Astrocyte (in vitro differentiated cells and primary cell): Measurements from ENCODE around the gene KNTC1. TPM values are rescaled to one million over a fixed set of nuclear protein-coding genes. Genes with fewer than 3 reads are reported as not detected.

ENCODE experiments used
- DNase-seq: peaks from one replicate; pipeline ENCODE4 v3.0.0-alpha.2; 2010; ENCODE audit warnings: low read depth
- FAIRE-seq: peaks from 2 replicates; lab custom pipeline; 2011; peaks lifted over from hg19 to GRCh38; lab: Jason Lieb, UNC
- H2AFZ ChIP-seq: 2 replicates; pipeline ENCODE4 v1.6.0; 2012; ENCODE audit warnings: low read depth, low read length, inconsistent platforms
- H3K27ac ChIP-seq: 2 replicates; pipeline ENCODE4 v1.5.1; 2011; ENCODE audit warnings: low read depth, low read length, inconsistent platforms
- H3K27me3 ChIP-seq: 2 replicates; pipeline ENCODE4 v1.6.0; 2011; ENCODE audit warnings: low read length, inconsistent platforms; ENCODE audit not compliant: insufficient read depth
- H3K36me3 ChIP-seq: 2 replicates; pipeline ENCODE4 v1.5.1; 2011; ENCODE audit warnings: low read length, inconsistent platforms; ENCODE audit not compliant: insufficient read depth
- H3K4me1 ChIP-seq: 2 replicates; pipeline ENCODE4 v1.5.1; 2011; ENCODE audit warnings: low read length, inconsistent platforms; ENCODE audit not compliant: insufficient read depth
- H3K4me2 ChIP-seq: 2 replicates; pipeline ENCODE4 v1.6.0; 2012; ENCODE audit warnings: low read length, inconsistent platforms
- H3K4me3 ChIP-seq: 2 replicates; pipeline ENCODE4 v1.5.1; 2011; ENCODE audit warnings: low read depth, mild to moderate bottlenecking, low read length, inconsistent platforms; ENCODE audit not compliant: insufficient read depth
- H3K79me2 ChIP-seq: 2 replicates; pipeline ENCODE4 v1.6.0; 2012; ENCODE audit warnings: mild to moderate bottlenecking, low read length, inconsistent platforms; ENCODE audit not compliant: insufficient read depth
- H3K9ac ChIP-seq: 2 replicates; pipeline ENCODE4 v1.6.0; 2012; ENCODE audit warnings: mild to moderate bottlenecking, low read length, inconsistent platforms
- H3K9me3 ChIP-seq: 2 replicates; pipeline ENCODE4 v1.5.1; 2012; ENCODE audit warnings: low read depth, mild to moderate bottlenecking, low read length, inconsistent platforms; ENCODE audit not compliant: insufficient read depth
- H4K20me1 ChIP-seq: 2 replicates; pipeline ENCODE4 v1.6.0; 2012; ENCODE audit warnings: low read length, inconsistent platforms; ENCODE audit not compliant: insufficient read depth
- H3K27ac Mint-ChIP-seq: one replicate; pipeline ENCODE4 v1.8.0; 2021; ENCODE audit warnings: mild to moderate bottlenecking, mixed read lengths; ENCODE audit not compliant: unreplicated experiment
- H3K27me3 Mint-ChIP-seq: one replicate; pipeline ENCODE4 v1.8.0; 2021; ENCODE audit warnings: low read depth, mixed read lengths; ENCODE audit not compliant: unreplicated experiment
- H3K36me3 Mint-ChIP-seq: one replicate; pipeline ENCODE4 v1.8.0; 2021; ENCODE audit warnings: low read depth, mixed read lengths; ENCODE audit not compliant: unreplicated experiment
- H3K4me1 Mint-ChIP-seq: one replicate; pipeline ENCODE4 v1.8.0; 2021; ENCODE audit warnings: low read depth, mixed read lengths; ENCODE audit not compliant: unreplicated experiment
- H3K4me3 Mint-ChIP-seq: one replicate; pipeline ENCODE4 v1.8.0; 2021; ENCODE audit warnings: mild to moderate bottlenecking, moderate library complexity, mixed read lengths; ENCODE audit not compliant: unreplicated experiment
- H3K9me3 Mint-ChIP-seq: one replicate; pipeline ENCODE4 v1.8.0; 2021; ENCODE audit warnings: mild to moderate bottlenecking, mixed read lengths; ENCODE audit not compliant: unreplicated experiment
- EZH2 ChIP-seq: IDR thresholded peaks from 2 replicates; pipeline ENCODE4 v1.6.1; 2012; ENCODE audit warnings: mild to moderate bottlenecking, low read length, inconsistent platforms; ENCODE audit not compliant: insufficient read depth
- total RNA-seq: library from RNA; stranded (reverse); gene quantifications from 2 replicates; pipeline ENCODE4 v1.2.1, GENCODE V29; 2021
- TF ChIP-seq, protein P1 (sequence below): IDR thresholded peaks from 2 replicates; pipeline ENCODE4 v1.5.1; 2011; ENCODE audit warnings: low read depth, mild to moderate bottlenecking, inconsistent platforms, low read length, moderate library complexity; ENCODE audit not compliant: insufficient read depth

Gene KNTC1
- total RNA-seq, 1 donor from 2014 or later, result 10.6 TPM

DNA sequence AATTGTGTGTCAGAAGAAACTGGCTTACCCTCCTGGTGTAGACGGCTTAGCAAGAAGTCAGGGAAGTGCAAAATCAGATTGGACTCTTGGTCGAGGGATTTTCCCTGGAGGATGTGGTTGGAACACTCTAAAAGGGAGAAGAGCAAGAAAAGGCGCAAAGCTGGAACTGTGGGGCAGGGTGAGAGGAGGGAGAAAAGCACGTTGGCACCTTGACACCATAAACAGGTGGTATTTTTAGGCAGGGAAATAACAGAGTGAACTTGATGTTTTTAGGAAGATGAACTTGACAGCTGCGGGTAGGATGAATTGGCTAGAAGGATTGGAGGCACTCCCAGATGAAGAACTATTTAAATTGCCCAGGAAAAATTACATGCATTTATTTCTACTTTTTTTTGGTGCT lies 108.4 kb downstream of the KNTC1 start:
- Mint-ChIP-seq H3K4me3 (no peak overlapping the region), H3K9me3 (no peaks in the 10 kb centered on the region), H3K27me3 (no peaks in the 10 kb centered on the region), H3K36me3 (no peaks in the 10 kb centered on the region), H3K4me1 (no peaks in the 10 kb centered on the region), H3K27ac (no peak overlapping the region)
- no peaks in the 10 kb centered on the region for H3K4me1 ChIP-seq
- no peak for TF ChIP-seq EZH2
- TF ChIP-seq, protein P1, sequence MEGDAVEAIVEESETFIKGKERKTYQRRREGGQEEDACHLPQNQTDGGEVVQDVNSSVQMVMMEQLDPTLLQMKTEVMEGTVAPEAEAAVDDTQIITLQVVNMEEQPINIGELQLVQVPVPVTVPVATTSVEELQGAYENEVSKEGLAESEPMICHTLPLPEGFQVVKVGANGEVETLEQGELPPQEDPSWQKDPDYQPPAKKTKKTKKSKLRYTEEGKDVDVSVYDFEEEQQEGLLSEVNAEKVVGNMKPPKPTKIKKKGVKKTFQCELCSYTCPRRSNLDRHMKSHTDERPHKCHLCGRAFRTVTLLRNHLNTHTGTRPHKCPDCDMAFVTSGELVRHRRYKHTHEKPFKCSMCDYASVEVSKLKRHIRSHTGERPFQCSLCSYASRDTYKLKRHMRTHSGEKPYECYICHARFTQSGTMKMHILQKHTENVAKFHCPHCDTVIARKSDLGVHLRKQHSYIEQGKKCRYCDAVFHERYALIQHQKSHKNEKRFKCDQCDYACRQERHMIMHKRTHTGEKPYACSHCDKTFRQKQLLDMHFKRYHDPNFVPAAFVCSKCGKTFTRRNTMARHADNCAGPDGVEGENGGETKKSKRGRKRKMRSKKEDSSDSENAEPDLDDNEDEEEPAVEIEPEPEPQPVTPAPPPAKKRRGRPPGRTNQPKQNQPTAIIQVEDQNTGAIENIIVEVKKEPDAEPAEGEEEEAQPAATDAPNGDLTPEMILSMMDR, result no peak
- H3K27me3 ChIP-seq, result no peaks in the 10 kb centered on the region
- no peak for FAIRE-seq
- no peak overlapping the region for H3K4me3 ChIP-seq
- H3K36me3 ChIP-seq, result peaks cover 7% of the 10 kb centered on the region
- H3K9me3 ChIP-seq, result no peaks in the 10 kb centered on the region
- H3K27ac ChIP-seq, result no peak overlapping the region
- no peaks in the 10 kb centered on the region for H3K79me2 ChIP-seq
- DNase-seq, result no peak
- no peak overlapping the region for H3K4me2 ChIP-seq
- no peak overlapping the region for H2AFZ ChIP-seq
- no peak overlapping the region for H3K9ac ChIP-seq
- H4K20me1 ChIP-seq, result no peaks in the 10 kb centered on the region

- no peak overlapping the region for H3K27ac Mint-ChIP-seq
- Histone ChIP-seq H3K27ac (no peak overlapping the region), H3K36me3 (no peaks in the 10 kb centered on the region), H4K20me1 (no peaks in the 10 kb centered on the region), H3K9ac (no peak overlapping the region), H2AFZ (no peak overlapping the region), H3K4me2 (no peak overlapping the region), H3K4me3 (no peak overlapping the region), H3K79me2 (no peaks in the 10 kb centered on the region), H3K9me3 (no peaks in the 10 kb centered on the region), H3K27me3 (no peaks in the 10 kb centered on the region), H3K4me1 (no peaks in the 10 kb centered on the region)
- no peaks in the 10 kb centered on the region for H3K36me3 Mint-ChIP-seq
- FAIRE-seq (no peak), DNase-seq (no peak)
- no peak overlapping the region for H3K4me3 Mint-ChIP-seq
- H3K4me1 Mint-ChIP-seq, result no peaks in the 10 kb centered on the region
- TF ChIP-seq, protein P1, result no peak
- TF ChIP-seq EZH2, result no peak
- no peaks in the 10 kb centered on the region for H3K9me3 Mint-ChIP-seq
- H3K27me3 Mint-ChIP-seq, result no peaks in the 10 kb centered on the region
Measured at GRCh38 chr12:122643207-122643805, 116.3 kb downstream of the KNTC1 start.

DNA sequence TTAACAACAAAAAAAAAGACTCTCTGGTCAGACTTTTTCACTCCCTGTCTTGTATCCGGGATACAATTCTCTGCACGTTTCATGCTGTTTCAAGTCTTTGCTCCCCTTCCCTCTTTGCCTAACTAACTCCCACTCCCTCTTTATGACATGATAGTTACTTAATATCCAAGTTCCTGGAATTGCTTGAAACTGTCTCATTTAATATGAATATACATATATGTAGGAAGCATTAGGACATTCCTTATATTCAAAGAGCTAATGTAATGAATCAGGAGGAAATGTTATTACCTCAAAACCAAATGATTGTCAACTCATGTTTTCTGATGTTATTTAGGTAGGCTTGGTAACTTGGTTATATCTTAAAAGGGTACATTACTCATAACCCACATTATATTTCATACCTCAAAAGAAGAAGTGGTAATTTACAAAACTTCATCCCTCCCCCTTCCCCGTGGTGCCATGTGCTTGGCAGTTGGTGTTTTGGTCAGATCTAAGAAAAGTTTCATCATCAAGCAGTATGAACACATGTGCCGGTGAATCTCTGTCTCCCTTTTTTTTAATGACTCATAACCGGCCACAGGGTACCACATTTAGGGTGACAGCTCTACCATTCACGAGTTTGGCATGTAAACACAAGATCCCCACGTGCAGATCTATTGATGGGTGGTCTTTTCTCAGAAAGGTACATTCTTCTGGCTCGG lies 119.6 kb downstream of the KNTC1 start:
- DNase-seq, result peak; percentile 59
- no peaks in the 10 kb centered on the region for H3K36me3 Mint-ChIP-seq

More for the DNA sequence above, 119.6 kb downstream of the KNTC1 start:
- H3K4me2 ChIP-seq, result peak overlapping the region; percentile 24
- no peak for FAIRE-seq
- H3K9ac ChIP-seq, result no peak overlapping the region
- no peak overlapping the region for H2AFZ ChIP-seq
- H3K27ac ChIP-seq, result no peak overlapping the region
- no peaks in the 10 kb centered on the region for H4K20me1 ChIP-seq
- H3K27ac Mint-ChIP-seq, result no peak overlapping the region
- H3K4me1 Mint-ChIP-seq, result no peaks in the 10 kb centered on the region
- H3K9me3 ChIP-seq, result no peaks in the 10 kb centered on the region
- no peaks in the 10 kb centered on the region for H3K79me2 ChIP-seq
- TF ChIP-seq, protein P1, result no peak
- TF ChIP-seq EZH2, result no peak
- no peak overlapping the region for H3K4me3 Mint-ChIP-seq
- no peaks in the 10 kb centered on the region for H3K9me3 Mint-ChIP-seq
- no peaks in the 10 kb centered on the region for H3K36me3 ChIP-seq
- H3K27me3 ChIP-seq, result no peaks in the 10 kb centered on the region
- peaks cover 7% of the 10 kb centered on the region for H3K4me1 ChIP-seq
- no peaks in the 10 kb centered on the region for H3K27me3 Mint-ChIP-seq
- H3K4me3 ChIP-seq, result no peak overlapping the region
